ENCODE data around the gene EME1.

Gene EME1

GRCh38 chr17:50392621-50393020 lies 19.6 kb downstream of the EME1 start:
- Histone ChIP-seq H3K27me3 (ENCODE audit: insufficient read depth, poor library complexity, severe bottlenecking) (no peaks in the 10 kb centered on the region), H3K4me3 (replicated peaks; ENCODE audit: insufficient read depth, low read length) (no peak overlapping the region), H3K27ac (replicated peaks) (no peak overlapping the region)
- DNase-seq (ENCODE audit: low read depth in 1 of 2, low spot score in 1 of 2), result no peak
- TF ChIP-seq POLR2AphosphoS5 (IDR thresholded peaks at IDR 0.05; ENCODE audit: low read depth) (no peak), SPI1 (IDR thresholded peaks at IDR 0.05; ENCODE audit: borderline replicate concordance, low read depth) (no peak), GABPA (IDR thresholded peaks at IDR 0.05; ENCODE audit: low read depth) (no peak)
- TF ChIP-seq, protein P1, sequence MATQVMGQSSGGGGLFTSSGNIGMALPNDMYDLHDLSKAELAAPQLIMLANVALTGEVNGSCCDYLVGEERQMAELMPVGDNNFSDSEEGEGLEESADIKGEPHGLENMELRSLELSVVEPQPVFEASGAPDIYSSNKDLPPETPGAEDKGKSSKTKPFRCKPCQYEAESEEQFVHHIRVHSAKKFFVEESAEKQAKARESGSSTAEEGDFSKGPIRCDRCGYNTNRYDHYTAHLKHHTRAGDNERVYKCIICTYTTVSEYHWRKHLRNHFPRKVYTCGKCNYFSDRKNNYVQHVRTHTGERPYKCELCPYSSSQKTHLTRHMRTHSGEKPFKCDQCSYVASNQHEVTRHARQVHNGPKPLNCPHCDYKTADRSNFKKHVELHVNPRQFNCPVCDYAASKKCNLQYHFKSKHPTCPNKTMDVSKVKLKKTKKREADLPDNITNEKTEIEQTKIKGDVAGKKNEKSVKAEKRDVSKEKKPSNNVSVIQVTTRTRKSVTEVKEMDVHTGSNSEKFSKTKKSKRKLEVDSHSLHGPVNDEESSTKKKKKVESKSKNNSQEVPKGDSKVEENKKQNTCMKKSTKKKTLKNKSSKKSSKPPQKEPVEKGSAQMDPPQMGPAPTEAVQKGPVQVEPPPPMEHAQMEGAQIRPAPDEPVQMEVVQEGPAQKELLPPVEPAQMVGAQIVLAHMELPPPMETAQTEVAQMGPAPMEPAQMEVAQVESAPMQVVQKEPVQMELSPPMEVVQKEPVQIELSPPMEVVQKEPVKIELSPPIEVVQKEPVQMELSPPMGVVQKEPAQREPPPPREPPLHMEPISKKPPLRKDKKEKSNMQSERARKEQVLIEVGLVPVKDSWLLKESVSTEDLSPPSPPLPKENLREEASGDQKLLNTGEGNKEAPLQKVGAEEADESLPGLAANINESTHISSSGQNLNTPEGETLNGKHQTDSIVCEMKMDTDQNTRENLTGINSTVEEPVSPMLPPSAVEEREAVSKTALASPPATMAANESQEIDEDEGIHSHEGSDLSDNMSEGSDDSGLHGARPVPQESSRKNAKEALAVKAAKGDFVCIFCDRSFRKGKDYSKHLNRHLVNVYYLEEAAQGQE (IDR thresholded peaks at IDR 0.05; ENCODE audit: insufficient replicate concordance, low read depth), result no peak
- TF ChIP-seq, protein P2, sequence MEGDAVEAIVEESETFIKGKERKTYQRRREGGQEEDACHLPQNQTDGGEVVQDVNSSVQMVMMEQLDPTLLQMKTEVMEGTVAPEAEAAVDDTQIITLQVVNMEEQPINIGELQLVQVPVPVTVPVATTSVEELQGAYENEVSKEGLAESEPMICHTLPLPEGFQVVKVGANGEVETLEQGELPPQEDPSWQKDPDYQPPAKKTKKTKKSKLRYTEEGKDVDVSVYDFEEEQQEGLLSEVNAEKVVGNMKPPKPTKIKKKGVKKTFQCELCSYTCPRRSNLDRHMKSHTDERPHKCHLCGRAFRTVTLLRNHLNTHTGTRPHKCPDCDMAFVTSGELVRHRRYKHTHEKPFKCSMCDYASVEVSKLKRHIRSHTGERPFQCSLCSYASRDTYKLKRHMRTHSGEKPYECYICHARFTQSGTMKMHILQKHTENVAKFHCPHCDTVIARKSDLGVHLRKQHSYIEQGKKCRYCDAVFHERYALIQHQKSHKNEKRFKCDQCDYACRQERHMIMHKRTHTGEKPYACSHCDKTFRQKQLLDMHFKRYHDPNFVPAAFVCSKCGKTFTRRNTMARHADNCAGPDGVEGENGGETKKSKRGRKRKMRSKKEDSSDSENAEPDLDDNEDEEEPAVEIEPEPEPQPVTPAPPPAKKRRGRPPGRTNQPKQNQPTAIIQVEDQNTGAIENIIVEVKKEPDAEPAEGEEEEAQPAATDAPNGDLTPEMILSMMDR (IDR thresholded peaks at IDR 0.05; ENCODE audit: insufficient read depth, low read length), result no peak

GRCh38 chr17:50393700-50394099 lies 20.7 kb downstream of the EME1 start:
- Histone ChIP-seq H3K27me3 (ENCODE audit: insufficient read depth, poor library complexity, severe bottlenecking) (no peaks in the 10 kb centered on the region), H3K27ac (replicated peaks) (no peak overlapping the region), H3K4me3 (replicated peaks; ENCODE audit: insufficient read depth, low read length) (no peak overlapping the region)
- DNase-seq (ENCODE audit: low read depth in 1 of 2, low spot score in 1 of 2), result no peak
- no peak for TF ChIP-seq GABPA (IDR thresholded peaks at IDR 0.05; ENCODE audit: low read depth)
- no peak for TF ChIP-seq SPI1 (IDR thresholded peaks at IDR 0.05; ENCODE audit: borderline replicate concordance, low read depth)
- TF ChIP-seq, protein P2 (IDR thresholded peaks at IDR 0.05; ENCODE audit: insufficient read depth, low read length), result no peak
- TF ChIP-seq, protein P1 (IDR thresholded peaks at IDR 0.05; ENCODE audit: insufficient replicate concordance, low read depth), result no peak
- no peak for TF ChIP-seq POLR2AphosphoS5 (IDR thresholded peaks at IDR 0.05; ENCODE audit: low read depth)

DNA sequence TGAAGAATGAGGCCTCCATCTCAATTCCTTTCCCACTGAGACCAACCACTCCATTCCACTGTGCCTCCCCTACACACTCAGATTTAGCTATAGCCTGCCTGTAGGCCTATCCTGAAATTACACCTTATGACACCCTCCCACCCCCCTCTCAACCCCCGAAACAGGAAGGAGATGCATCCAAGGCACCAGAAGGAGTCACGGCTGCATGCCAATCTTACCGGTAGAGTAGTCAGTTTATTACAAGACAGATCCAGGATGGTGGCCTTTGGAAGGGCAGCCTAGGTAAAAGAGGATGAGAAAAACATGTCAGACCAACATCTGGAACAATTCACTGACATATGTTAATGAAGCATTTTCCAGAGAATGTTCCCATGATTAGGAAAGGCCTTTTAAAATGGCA lies 21.7 kb downstream of the EME1 start:
- TF ChIP-seq POLR2AphosphoS5 (IDR thresholded peaks at IDR 0.05; ENCODE audit: low read depth), result no peak
- TF ChIP-seq, protein P2 (IDR thresholded peaks at IDR 0.05; ENCODE audit: insufficient read depth, low read length), result no peak
- TF ChIP-seq SPI1 (IDR thresholded peaks at IDR 0.05; ENCODE audit: borderline replicate concordance, low read depth), result no peak
- no peak for TF ChIP-seq GABPA (IDR thresholded peaks at IDR 0.05; ENCODE audit: low read depth)
- TF ChIP-seq, protein P1 (IDR thresholded peaks at IDR 0.05; ENCODE audit: insufficient replicate concordance, low read depth), result no peak
- Histone ChIP-seq H3K4me3 (replicated peaks; ENCODE audit: insufficient read depth, low read length) (no peak overlapping the region), H3K27ac (replicated peaks) (no peak overlapping the region), H3K27me3 (ENCODE audit: insufficient read depth, poor library complexity, severe bottlenecking) (no peaks in the 10 kb centered on the region)
- DNase-seq (ENCODE audit: low read depth in 1 of 2, low spot score in 1 of 2), result no peak

Measured in HL-60 (cell line).